ENCODE measurements around the gene TMEM41A.

TMEM41A gene

GRCh38 chr3:185498503-185499396 is at the start of gene TMEM41A:
Gene TMEM41A, minus strand, starts transcription at chr3:185499035. Its CDS starts 74 bp downstream, at chr3:185498961.
- peak; percentile 94 for DNase-seq (ENCODE audit: extremely low read depth, insufficient read length)
- Histone ChIP-seq H3K27me3 (replicated peaks; ENCODE audit: control insufficient read depth, insufficient read depth, low read length) (no peaks in the 10 kb centered on the region), H3K36me3 (ENCODE audit: control insufficient read depth, insufficient read depth, low read length) (peaks cover 21% of the 10 kb centered on the region), H3K4me3 (replicated peaks; ENCODE audit: low read depth, low read length) (peak within 1 kb of the TSS; percentile 92)
- TF ChIP-seq, protein P1, sequence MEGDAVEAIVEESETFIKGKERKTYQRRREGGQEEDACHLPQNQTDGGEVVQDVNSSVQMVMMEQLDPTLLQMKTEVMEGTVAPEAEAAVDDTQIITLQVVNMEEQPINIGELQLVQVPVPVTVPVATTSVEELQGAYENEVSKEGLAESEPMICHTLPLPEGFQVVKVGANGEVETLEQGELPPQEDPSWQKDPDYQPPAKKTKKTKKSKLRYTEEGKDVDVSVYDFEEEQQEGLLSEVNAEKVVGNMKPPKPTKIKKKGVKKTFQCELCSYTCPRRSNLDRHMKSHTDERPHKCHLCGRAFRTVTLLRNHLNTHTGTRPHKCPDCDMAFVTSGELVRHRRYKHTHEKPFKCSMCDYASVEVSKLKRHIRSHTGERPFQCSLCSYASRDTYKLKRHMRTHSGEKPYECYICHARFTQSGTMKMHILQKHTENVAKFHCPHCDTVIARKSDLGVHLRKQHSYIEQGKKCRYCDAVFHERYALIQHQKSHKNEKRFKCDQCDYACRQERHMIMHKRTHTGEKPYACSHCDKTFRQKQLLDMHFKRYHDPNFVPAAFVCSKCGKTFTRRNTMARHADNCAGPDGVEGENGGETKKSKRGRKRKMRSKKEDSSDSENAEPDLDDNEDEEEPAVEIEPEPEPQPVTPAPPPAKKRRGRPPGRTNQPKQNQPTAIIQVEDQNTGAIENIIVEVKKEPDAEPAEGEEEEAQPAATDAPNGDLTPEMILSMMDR (IDR thresholded peaks at IDR 0.05; ENCODE audit: insufficient read depth, low read length, poor library complexity, severe bottlenecking) = no peak

- no peak overlapping the region for H3K4me3 ChIP-seq (replicated peaks; ENCODE audit: low read depth, low read length)
- H3K36me3 ChIP-seq (ENCODE audit: control insufficient read depth, insufficient read depth, low read length) = no peaks in the 10 kb centered on the region
- TF ChIP-seq, protein P1 (IDR thresholded peaks at IDR 0.05; ENCODE audit: insufficient read depth, low read length, poor library complexity, severe bottlenecking) = no peak
- no peak for DNase-seq (ENCODE audit: extremely low read depth, insufficient read length)
- H3K27me3 ChIP-seq (replicated peaks; ENCODE audit: control insufficient read depth, insufficient read depth, low read length) = no peaks in the 10 kb centered on the region
These were observed 41.9 kb upstream of the TMEM41A start for GRCh38 chr3:185540695-185541094.

DNA sequence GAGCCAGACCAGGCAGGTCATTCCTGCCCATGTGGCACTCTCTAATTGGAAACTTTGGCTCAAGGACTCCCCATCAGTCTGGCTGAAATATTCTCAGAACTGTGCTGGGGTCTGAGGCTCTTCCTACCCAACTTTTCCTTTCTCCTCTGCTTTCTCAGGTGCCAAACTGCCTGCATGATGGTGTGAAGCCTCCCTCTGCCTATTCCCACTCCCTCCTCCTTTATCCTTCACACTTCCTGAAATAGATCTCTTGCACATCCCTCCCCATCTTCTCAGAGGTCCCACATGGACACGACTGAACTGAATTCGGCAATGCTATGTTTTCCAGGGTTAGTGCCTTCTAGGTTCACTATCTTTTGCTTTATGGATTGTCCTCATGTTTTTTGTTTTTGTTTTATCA is 41.1 kb upstream of the TMEM41A start:
- TF ChIP-seq, protein P1 (IDR thresholded peaks at IDR 0.05; ENCODE audit: insufficient read depth, low read length, poor library complexity, severe bottlenecking) = no peak
- DNase-seq (ENCODE audit: extremely low read depth, insufficient read length) = no peak
- Histone ChIP-seq H3K4me3 (replicated peaks; ENCODE audit: low read depth, low read length) (no peak overlapping the region), H3K27me3 (replicated peaks; ENCODE audit: control insufficient read depth, insufficient read depth, low read length) (no peaks in the 10 kb centered on the region), H3K36me3 (ENCODE audit: control insufficient read depth, insufficient read depth, low read length) (no peaks in the 10 kb centered on the region)

DNA sequence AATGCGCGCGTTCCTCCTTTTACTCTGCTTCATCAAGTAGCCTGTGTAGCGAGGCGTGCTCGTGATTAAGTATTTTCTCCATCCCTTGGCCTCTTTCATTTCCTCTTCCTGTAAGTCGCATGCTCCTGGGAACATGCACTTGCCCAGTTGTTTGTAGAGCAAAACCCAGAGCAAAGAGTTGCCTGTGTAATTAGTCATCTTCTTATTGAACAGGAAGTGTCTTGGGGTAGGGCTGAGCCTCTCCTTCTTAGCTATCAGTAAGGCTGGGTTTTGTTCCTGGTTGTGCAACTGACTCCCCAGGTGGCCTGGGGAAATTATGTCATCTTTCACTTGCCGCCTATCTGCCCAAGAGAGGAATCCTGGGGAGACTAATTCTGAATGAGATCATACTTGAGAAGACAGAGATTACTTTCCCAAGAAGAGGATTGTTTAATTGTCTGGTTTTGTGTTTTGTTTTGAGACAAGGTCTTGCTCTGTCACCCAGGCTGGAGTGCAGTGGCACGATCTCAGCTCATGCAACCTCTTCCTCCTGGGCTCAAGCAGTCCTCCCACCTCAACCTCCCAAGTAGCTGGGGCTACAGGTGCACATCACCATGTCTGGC is 38.6 kb upstream of the TMEM41A start:
- TF ChIP-seq, protein P1 (IDR thresholded peaks at IDR 0.05; ENCODE audit: insufficient read depth, low read length, poor library complexity, severe bottlenecking) = no peak
- DNase-seq (ENCODE audit: extremely low read depth, insufficient read length) = peak; percentile 79
- Histone ChIP-seq H3K36me3 (ENCODE audit: control insufficient read depth, insufficient read depth, low read length) (no peaks in the 10 kb centered on the region), H3K4me3 (replicated peaks; ENCODE audit: low read depth, low read length) (no peak overlapping the region), H3K27me3 (replicated peaks; ENCODE audit: control insufficient read depth, insufficient read depth, low read length) (no peaks in the 10 kb centered on the region)

DNA sequence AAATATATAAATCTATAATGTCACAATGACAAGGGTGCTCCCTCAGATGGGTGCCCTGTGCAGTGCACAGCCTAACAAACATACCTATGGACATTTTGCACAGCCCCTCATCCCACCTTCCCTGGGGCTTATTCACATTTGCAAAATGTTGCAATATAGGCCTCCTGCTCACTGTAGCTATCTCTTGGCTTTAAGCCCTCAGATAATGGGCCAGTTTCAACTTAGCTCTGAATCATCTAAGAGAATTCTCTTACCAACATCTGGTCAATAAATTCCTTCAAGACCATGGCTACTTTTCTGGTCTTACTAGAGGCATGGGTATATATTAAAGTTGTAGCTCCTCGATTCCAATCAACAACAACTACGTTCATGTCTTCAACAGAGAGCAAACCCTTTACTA is 35.7 kb upstream of the TMEM41A start:
- Histone ChIP-seq H3K4me3 (replicated peaks; ENCODE audit: low read depth, low read length) (no peak overlapping the region), H3K27me3 (replicated peaks; ENCODE audit: control insufficient read depth, insufficient read depth, low read length) (no peaks in the 10 kb centered on the region), H3K36me3 (ENCODE audit: control insufficient read depth, insufficient read depth, low read length) (no peaks in the 10 kb centered on the region)
- TF ChIP-seq, protein P1 (IDR thresholded peaks at IDR 0.05; ENCODE audit: insufficient read depth, low read length, poor library complexity, severe bottlenecking) = no peak
- DNase-seq (ENCODE audit: extremely low read depth, insufficient read length) = no peak

Data from GM06990 (cell line).